ENCODE results near the gene BCL7C.
"Not testable (repeated sequence)": the region's sequence is repeated elsewhere in the genome, so short reads cannot be mapped to it uniquely, and the experiment has no call there.

The BCL7C gene

GRCh38 chr16:30860729-30861128 is 33.1 kb downstream of the BCL7C start:
- DNase-seq (ENCODE audit: low read depth) = not testable (repeated sequence)

- no peak for DNase-seq (ENCODE audit: low read depth)
Measured at GRCh38 chr16:30858829-30859423, 35.0 kb downstream of the BCL7C start.

DNA sequence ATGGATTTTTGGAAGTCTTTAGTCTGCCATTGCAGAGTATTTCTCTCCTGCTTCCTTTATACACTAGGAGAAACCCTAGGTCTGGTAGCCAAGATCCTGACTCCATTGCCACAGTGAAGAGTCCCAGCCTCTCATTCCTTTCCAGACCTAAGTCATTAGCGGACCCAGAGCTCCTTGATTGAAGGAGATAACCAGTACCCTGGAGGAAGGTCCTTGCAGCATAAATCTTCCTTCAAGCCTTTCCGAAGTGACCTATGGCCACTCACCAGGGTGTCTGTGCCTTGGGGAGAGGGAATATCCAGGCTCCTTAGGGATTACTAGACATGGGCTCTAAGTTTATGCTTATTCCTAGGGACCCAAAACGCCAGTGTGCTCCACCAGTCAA is 35.8 kb downstream of the BCL7C start:
- DNase-seq (ENCODE audit: low read depth) = no peak

DNA sequence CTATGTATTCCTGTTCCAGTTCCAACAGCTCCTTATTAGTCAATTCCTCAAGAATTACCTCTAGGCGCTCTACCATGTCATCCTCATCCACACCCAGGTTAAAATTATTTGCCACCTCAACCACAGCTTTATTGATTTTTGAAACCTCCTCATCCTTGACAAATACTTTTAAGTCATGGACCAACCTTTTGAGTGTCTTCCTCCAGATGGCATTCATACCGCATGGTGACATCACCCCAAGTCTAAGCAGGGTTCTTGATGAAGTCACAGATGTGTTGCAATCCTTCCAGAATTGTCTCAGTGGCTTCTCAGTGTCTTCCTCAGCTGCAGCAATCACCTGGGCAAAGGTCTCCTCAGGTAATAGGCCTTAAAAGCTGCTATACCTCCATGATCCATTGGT is 40.1 kb downstream of the BCL7C start:
- no peak for DNase-seq (ENCODE audit: low read depth)

DNA sequence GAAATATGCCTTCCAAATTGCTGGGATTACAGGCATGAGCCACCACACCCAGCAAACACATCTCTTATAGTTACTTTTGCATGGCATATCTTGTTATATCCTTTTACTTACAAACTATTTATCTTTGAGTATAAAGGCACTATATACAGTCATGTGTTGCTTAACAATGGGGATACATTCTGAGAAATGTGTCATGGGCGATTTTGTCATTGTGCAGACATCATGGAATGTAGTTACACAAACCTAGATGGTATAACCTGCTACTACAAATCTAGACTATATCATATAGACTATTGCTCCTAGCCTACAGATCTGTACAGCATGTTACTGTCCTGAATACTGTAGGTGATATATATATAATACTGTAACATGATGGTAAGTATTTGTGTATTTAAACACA is 43.6 kb downstream of the BCL7C start:
- no peak for DNase-seq (ENCODE audit: low read depth)

DNA sequence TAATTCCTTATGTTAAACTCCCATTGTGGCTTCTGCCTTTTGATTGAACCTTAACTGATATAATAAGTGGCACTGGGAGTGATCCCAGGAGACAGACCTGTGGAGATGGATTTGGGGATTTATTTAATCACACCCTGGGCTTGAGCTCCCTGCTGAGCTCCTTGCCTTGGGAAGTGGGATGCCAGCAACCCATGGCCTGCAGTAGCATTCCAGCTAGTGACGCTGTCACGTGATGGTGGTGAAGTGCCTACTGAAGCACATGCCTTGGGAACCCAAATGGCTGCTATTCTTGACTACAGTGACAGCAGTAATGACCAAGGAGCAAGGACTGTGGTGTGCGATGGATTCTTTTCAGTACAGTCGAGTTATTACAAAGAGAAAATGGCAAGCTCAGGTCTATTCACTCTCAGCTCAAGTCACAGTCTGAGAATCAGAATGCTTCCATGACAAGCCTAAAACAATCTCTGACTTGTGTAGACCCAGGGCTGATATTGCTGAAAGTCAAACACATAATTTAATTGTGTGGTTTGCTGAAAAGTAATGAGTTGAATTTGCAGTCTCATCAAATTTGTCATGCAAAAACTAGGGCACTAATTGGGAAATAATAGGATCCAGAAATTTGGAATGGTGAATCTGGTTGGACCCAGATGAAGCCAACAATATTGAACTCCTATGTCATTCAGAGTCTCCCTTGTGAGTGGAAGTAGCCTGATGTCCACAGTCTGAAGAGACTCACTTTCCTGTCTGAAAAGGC is 47.1 kb downstream of the BCL7C start:
- DNase-seq (ENCODE audit: low read depth) = no peak

- peak; percentile 79 for DNase-seq (ENCODE audit: low read depth)
Measured at GRCh38 chr16:30844671-30845449, 49.0 kb downstream of the BCL7C start.

DNA sequence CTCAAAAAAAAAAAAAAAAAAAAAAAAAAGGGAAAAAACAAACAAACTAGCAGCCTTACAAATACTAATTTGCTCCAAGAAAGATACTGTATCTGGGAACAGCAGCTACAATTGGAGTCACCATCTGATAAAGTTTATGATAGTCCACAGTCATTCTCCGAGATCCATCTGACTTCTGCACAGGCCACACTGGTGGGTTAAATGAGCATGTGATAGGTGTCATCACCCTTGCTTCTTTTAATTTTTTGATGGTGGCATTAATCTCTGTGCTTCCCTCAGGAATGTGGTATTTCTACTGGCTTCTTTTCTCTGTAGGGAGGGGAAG is 49.6 kb downstream of the BCL7C start:
- DNase-seq (ENCODE audit: low read depth) = no peak

DNA sequence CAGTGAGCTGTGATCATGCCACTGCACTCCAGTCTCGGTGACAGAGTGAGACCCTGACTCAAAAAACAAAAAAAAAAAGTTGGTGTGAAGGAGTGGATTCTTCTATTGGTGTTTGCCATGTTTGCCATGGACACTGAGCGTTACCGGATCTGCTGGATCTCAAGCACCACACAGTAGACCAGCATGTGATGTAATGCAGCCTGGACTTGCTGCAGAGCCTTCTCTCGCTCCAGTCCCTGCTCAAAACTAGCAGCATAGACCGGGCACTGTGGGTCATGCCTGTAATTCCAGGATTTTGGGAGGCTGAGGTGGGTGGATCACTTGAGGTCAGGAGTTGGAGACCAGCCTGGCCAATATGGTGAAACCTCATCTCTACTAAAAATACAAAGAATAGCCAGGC is 50.4 kb downstream of the BCL7C start:
- no peak for DNase-seq (ENCODE audit: low read depth)

DNA sequence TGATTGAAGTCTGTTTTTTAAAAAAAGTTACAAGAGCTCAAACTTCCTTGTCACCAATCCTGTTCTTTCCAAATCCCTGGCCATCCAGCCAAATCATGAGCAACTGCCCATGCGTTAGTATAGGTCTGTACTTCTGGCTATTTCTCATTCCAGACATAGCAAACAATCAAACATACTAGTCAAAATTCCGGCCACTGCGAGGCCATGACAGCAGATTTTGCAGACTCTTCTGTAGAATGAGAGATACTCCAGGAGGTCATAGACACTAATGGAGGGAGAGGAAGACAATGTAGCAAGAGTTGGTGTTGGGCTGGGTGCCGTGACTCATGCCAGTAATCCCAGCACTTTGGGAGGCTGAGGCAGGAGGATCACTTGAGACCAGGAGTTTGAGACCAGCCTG is 50.9 kb downstream of the BCL7C start:
- DNase-seq (ENCODE audit: low read depth) = no peak

- no peak for DNase-seq (ENCODE audit: low read depth)
Measured at GRCh38 chr16:30841332-30841731, 52.5 kb downstream of the BCL7C start.

DNA sequence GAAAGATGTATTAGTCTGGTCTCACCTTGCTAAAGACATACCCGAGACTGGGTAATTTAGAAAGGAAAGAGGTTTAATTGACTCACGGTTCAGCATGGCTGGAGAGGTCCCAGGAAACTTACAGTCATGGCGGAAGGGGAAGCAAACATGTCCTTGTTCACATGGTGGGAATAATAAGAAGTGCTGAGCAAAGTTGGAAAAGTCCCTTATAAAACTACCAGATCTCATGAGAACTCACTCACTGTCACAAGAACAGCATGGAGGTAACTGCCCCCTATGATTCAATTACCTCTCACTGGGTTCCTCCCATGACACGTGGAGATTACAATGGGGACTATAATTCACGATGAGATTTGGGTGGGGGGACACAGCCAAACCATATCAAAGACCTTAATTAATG is 53.3 kb downstream of the BCL7C start:
- no peak for DNase-seq (ENCODE audit: low read depth)

- DNase-seq (ENCODE audit: low read depth) = no peak
Measured at GRCh38 chr16:30839523-30840227, 54.2 kb downstream of the BCL7C start.

DNA sequence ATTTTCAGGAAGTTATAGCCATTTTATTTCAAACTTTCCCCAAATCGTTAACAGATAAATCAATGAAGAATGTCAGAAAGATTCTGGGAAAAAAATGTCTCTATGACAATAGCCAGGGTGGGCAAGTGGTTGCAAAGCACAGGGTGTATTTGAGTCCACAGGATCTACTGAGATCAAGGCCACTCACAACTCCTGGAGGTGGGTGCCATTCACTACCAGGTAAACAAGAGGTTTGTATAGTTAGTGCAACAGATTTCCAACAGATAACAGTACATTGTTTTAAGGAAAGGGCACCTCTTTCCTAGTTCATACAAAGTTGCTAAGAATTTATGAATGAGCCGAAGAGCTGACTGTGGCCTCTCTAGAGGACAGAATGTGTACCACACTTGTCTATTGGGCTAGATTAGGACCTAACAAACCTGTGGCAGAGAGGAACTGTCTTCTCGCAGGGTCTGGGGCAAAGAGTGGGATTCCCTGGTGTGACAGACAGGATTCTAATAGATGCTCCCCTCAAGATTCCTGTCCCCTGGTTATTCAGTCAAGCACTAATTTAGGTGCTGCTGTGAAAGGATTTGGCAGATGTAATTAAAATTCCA is 54.9 kb downstream of the BCL7C start:
- no peak for DNase-seq (ENCODE audit: low read depth)

GRCh38 chr16:30837904-30838303 is 56.0 kb downstream of the BCL7C start:
- DNase-seq (ENCODE audit: low read depth) = no peak

Measured in stimulated activated CD4-positive, alpha-beta T cell treated with anti-CD3 and anti-CD28 coated beads, Interleukin-2, amount 100 ng/mL, for 4 hours (primary cell).